HG02759 (cell line): ENCODE results near the gene SGCA.

ENCODE experiments used
- ATAC-seq: cut with Tn5 transposase; IDR thresholded peaks from one replicate; pipeline ENCODE4 v1.9.1; 2021; ENCODE audit warnings: mild to moderate bottlenecking, moderate library complexity; ENCODE audit not compliant: unreplicated experiment

SGCA gene

DNA sequence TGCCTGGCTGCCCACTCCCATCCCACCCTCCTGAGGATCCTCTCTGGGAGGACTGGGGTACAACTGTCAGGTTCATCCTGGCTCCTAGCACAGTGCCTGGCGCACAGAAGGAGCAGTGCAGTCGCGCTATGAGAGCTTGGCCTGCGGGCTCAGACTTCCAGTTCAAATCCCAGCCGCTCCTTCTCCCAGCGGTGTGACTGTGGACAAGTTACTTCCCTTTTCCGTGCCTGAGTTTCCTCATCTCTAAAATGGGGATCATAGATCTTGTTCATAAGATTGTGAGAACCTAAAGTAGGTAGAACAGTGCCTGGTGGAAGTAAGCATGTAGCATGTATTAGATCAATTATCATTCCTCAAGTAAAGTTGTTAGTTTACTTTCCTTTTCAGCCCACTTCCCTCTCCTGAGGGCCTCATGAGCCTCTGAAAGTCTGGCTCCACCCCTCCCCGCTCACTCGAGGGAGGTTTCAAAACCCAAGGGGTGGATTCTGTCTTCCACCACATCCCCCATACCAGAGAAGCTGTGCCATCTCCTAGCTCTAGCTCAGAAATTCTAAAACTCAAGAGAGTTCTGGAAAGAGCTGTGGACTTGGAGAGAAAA lies 55.6 kb downstream of the SGCA start:
- ATAC-seq = no peak

DNA sequence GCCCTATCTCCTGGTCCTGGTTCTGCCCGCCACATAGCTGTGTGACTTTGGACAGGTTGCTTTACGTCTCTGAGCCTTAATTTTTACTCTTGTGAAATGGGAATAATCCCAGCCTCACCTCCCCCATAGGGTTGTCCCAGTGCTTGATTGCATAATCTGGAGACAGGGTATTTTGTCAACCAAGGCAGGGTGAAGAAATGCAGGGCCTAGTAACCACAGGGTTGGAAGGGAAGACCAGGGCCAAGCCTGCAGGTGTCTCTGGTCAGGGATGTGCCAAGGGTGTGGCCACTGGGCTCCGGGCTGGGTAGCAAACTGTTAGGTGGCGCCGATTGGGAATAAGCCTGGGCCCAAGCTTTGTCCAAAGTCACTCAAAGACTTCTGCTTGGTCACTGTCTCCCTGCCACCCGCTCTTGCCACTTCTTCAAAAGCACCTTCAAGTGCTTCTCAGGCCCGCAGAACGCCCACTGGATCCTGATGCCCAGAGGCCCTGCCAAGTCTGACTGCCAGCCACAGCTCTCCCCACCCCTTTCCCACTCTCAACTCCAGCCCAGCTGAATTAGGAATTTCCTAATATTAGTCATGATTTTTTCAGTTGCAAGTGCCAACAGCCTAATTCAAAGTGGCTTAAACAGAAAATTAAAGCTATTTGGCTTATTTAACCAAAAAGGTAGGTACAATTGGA lies 56.2 kb downstream of the SGCA start:
- ATAC-seq = no peak

DNA sequence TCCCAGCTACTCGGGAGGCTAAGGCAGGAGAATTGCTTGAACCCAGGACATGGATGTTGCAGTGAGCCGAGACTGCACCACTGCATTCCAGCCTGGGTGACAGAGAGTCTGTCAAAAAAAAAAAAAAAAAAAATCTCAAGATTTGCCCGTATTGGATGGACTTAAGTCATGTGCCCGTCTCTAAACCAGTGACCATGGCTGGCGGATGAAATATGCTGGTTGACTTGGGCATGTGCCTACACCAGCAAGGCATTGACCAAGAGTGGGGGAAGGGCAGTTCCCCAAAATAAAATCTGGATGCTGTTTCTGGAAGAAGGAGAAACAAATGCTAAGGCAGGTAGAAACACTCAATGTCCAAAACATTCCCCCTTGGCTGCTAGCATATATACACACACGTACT lies 57.1 kb downstream of the SGCA start:
- no peak for ATAC-seq
